Activated naive CD4-positive, alpha-beta T cell treated with anti-CD3 and anti-CD28 coated beads for 36 hours (primary cell): Measurements from ENCODE around the gene KLHL26. TPM values are rescaled to one million over a fixed set of nuclear protein-coding genes. Genes with fewer than 3 reads are reported as not detected.
"Not testable (repeated sequence)": the region's sequence is repeated elsewhere in the genome, so short reads cannot be mapped to it uniquely, and the experiment has no call there.

Experiments
- CTCF ChIA-PET: fragments of 350-600 bp; sonication (Branson Sonifier 250); formaldehyde crosslinking; loops from one replicate; lab custom pipeline; 2021; ENCODE audit warnings: antibody characterized with exemption; lab: Charles Lee
- DNase-seq: peaks from one replicate; pipeline ENCODE4 v3.0.0-alpha.2; 2020
- H3K27ac Mint-ChIP-seq: one replicate; pipeline ENCODE4 v1.8.0; 2021; ENCODE audit warnings: mild to moderate bottlenecking, mixed read lengths
- H3K27me3 Mint-ChIP-seq: one replicate; pipeline ENCODE4 v1.8.0; 2021; ENCODE audit warnings: low read depth, mixed read lengths
- H3K36me3 Mint-ChIP-seq: one replicate; pipeline ENCODE4 v1.8.0; 2021; ENCODE audit warnings: low read depth, mixed read lengths
- H3K4me1 Mint-ChIP-seq: one replicate; pipeline ENCODE4 v1.8.0; 2021; ENCODE audit warnings: low read depth, mixed read lengths
- H3K4me3 Mint-ChIP-seq: one replicate; pipeline ENCODE4 v1.8.0; 2021; ENCODE audit warnings: mild to moderate bottlenecking, moderate library complexity, mixed read lengths
- H3K9me3 Mint-ChIP-seq: one replicate; pipeline ENCODE4 v1.8.0; 2021; ENCODE audit warnings: mixed read lengths
- intact Hi-C: fragments of 100-400 bp; cut with micrococcal nuclease; formaldehyde crosslinking; loops from one replicate; pipeline ENCODE4 v1.15.1; 2023
- total RNA-seq, 2 experiments: library from RNA; stranded (reverse); gene quantifications; one replicate each; pipeline ENCODE4 v1.2.3, GENCODE V29; 2021

Gene KLHL26
- total RNA-seq, 2 experiments from 2014 or later: 8.9 to 12.0 TPM

DNA sequence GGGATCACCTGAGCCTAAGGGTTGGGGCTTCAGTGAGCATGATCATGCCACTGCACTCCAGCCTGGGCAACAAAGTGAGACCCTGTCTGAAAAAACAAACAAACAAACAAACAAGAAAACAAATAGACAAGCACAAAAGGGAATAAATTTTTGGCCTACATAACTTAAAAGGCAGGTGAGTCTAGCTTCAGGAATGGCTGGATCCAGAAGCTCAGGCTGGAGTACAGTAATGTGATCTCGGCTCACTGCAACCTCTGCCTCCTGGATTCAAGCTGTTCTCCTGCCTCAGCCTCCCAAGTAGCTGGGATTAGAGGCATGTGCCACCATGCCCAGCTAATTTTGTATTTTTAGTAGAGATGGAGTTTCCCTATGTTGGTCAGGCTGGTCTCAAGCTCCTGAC, 43.3 kb downstream of the KLHL26 start:
- H3K27ac Mint-ChIP-seq: not testable (repeated sequence)

DNA sequence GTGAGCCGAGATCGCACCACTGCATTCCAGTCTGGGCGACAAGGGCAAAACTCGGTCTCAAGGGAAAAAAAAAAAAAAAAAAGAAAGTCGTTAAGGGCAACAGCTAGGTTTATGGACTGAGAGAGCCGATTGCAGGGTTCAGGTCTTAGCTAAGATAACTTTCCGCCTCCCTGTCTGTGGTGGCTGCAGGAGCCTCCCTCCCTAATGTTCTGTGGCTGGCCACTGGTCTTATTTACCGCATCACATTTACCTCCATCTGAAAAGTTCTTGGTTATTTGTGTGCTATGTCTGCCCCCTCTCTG, 45.9 kb downstream of the KLHL26 start:
- Mint-ChIP-seq H3K36me3 (no peaks in the 10 kb centered on the region), H3K27ac (no peak overlapping the region), H3K27me3 (no peaks in the 10 kb centered on the region), H3K4me3 (peak overlapping the region; percentile 87), H3K4me1 (peaks cover 14% of the 10 kb centered on the region), H3K9me3 (no peaks in the 10 kb centered on the region)
- intact Hi-C loops: loop anchor here (1.0 to 5.0 kb wide), 3 partner anchors 46 to 149 kb away; partner anchors contain the start of genes KLHL26 and UPF1
- DNase-seq: no peak
- CTCF ChIA-PET: interaction anchor here (0.6 to 1.4 kb wide), 5 partner anchors 10 to 1071 kb away, joined by 3 to 7 read pairs (median 4); partner anchors contain the start of genes REX1BD and TMEM59L

More for the DNA sequence above, 43.3 kb downstream of the KLHL26 start:
- H3K36me3 Mint-ChIP-seq, DNase-seq, H3K9me3 Mint-ChIP-seq, H3K27me3 Mint-ChIP-seq, H3K4me3 Mint-ChIP-seq: not testable (repeated sequence)
- peaks cover 13% of the 10 kb centered on the region for H3K4me1 Mint-ChIP-seq
- intact Hi-C loops: loop anchor here (5.0 kb wide), 1 partner anchor 88 kb away; no protein-coding TSS in a partner anchor
- CTCF ChIA-PET: interaction anchor here (0.7 kb wide), 1 partner anchor 390 kb away, joined by 4 read pairs; no protein-coding TSS in a partner anchor

DNA sequence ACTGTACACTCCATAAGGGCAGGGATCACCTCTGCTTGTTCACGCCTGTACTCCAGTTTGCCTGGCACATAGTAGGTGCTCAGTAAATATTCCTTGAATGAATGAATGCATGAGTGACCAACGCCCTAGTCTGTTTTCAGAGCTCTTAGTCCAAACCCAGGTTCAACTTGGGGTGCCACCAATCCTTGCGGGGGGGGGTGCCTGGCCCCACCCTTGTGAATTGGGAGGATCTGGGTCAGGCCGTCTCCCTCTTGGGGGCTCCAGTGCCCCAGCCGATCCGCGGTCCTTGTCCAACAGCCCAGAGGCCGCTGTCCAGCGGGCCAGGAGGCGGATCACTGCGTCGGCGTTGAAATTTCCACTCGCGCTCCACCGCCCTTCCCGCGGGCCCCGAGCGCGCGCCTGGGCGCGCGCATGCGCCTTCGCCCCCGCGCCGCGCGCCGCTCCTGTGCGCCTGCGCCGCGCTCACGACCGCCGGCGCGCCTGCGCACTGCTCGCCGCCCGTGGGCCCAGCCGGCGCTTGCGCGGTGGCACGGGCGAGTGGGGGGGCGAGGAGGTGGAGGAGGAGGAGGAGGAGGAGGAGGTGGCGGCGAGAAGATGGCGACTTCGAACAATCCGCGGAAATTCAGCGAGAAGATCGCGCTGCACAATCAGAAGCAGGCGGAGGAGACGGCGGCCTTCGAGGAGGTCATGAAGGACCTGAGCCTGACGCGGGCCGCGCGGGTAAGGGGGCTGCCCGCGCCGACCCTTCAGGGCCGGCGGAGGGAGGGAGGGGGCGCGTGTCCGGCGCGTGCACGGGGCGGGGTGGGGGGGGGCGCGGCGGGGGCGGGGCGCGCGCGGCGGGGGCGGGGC, 46.5 kb downstream of the KLHL26 start, which contains the start of gene CRTC1:
Gene CRTC1 (plus strand): TSS at position 572 of the 849 bp plus-strand sequence. CDS start 23 bp downstream, at position 595.
- Mint-ChIP-seq H3K27me3 (no peaks in the 10 kb centered on the region), H3K9me3 (no peaks in the 10 kb centered on the region), H3K4me3 (peak within 1 kb of the TSS; percentile 87), H3K4me1 (peaks cover 18% of the 10 kb centered on the region), H3K27ac (peak within 1 kb of the TSS; percentile 84), H3K36me3 (no peaks in the 10 kb centered on the region)
- peak; percentile 94 for DNase-seq
- intact Hi-C loops: loop anchor here (1.0 to 5.0 kb wide), 3 partner anchors 47 to 148 kb away; partner anchors contain the start of genes KLHL26 and UPF1
- CTCF ChIA-PET: interaction anchor here (0.6 to 1.4 kb wide), 5 partner anchors 11 to 1072 kb away, joined by 3 to 7 read pairs (median 4); partner anchors contain the start of genes REX1BD and TMEM59L

DNA sequence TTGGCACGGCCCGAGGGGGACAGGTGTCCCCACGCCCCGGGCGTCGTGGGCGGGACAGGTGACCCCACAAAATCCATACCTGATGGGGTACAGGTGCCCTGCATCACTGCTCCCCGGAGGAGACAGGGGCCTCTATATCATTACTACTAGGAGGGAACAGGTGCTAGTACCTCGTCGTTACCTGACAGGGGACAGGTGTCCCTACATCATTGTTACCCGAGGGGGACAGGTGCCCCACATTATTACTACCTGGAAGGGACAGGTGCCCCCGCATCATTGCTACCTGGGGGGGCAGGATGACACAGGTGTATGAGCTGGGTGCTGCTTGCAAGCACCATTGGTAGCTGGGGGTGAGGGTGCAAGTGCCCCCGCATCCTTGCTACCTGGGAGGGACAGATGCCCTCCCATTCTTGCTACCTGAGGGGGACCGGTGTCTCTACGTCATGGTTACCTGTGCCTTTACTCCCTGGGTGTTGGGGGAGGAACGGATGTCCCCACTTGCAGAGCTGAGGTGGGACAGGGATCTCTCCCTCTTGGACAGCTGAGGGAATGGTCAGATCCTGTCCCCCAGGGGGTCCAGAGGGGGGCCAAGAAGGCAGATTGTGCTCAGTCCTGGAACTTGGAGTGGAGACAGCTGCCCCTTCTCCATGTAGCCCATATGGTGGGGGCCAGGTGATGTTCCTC, 47.3 kb downstream of the KLHL26 start:
- Mint-ChIP-seq H3K9me3 (no peaks in the 10 kb centered on the region), H3K4me3 (peak overlapping the region; percentile 67)
- intact Hi-C loops: loop anchor here (1.0 to 5.0 kb wide), 3 partner anchors 47 to 147 kb away; partner anchors contain the start of genes KLHL26 and UPF1

DNA sequence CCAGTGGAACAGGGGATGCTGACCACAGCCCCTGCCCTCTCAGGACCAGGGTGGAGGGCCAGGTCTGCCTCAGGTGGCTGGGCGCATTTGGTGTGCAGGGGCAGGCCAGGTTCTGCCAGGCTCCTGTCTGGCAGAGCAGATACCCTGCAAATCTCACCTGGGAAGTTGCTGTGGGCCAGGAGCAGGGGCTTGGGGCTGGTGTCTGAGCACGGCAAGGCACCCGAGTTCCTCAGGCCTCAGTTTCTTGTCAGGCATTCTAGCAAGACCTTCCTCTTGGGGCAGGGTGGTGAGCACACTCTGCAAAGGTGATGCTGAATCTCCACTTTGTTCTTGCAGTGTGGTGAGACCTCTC, 47.8 kb downstream of the KLHL26 start:
- peak overlapping the region; percentile 67 for H3K4me3 Mint-ChIP-seq
- H3K27ac Mint-ChIP-seq: no peak overlapping the region
- H3K9me3 Mint-ChIP-seq: no peaks in the 10 kb centered on the region
- H3K27me3 Mint-ChIP-seq: no peaks in the 10 kb centered on the region
- H3K36me3 Mint-ChIP-seq: no peaks in the 10 kb centered on the region
- peaks cover 18% of the 10 kb centered on the region for H3K4me1 Mint-ChIP-seq
- CTCF ChIA-PET: no interaction called here
- intact Hi-C loops: loop anchor here (5.0 kb wide), 1 partner anchor 92 kb away; no protein-coding TSS in a partner anchor
- DNase-seq: no peak

More for the DNA sequence above, 47.3 kb downstream of the KLHL26 start:
- Mint-ChIP-seq H3K27ac (no peak overlapping the region), H3K36me3 (no peaks in the 10 kb centered on the region), H3K27me3 (no peaks in the 10 kb centered on the region), H3K4me1 (peaks cover 18% of the 10 kb centered on the region)
- CTCF ChIA-PET: no interaction called here
- DNase-seq: no peak

DNA sequence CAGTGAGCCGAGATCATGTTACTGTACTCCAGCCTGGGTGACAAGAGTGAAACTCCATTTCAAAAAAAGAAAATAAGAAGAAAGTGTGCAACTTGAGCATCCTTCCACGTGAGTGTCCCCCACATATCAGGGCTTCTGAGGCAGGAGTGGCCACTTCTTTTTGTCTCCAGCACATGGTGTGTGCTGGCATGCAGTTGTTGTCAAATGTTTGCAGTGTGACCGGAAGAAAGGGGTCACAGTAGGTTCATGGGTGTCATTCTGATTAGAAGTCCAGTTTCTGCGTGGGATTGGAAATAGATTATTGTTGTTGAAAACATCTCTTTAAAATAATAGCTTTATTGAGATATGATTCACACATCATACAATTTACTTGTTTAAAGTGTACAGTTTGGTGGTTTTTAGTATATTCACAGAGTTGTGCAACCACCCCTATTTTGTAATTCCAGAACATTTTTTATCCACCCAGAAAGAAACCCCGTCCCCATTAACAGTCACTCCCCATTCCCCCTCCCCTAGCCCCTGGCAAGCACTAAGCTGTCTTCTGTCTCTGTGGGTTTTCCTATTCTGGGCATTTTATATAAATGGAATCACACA, 48.9 kb downstream of the KLHL26 start:
- Mint-ChIP-seq H3K9me3 (no peaks in the 10 kb centered on the region), H3K36me3 (no peaks in the 10 kb centered on the region), H3K27me3 (no peaks in the 10 kb centered on the region), H3K4me1 (peaks cover 19% of the 10 kb centered on the region), H3K27ac (no peak overlapping the region), H3K4me3 (no peak overlapping the region)
- CTCF ChIA-PET: interaction anchor here (0.7 kb wide), 1 partner anchor 761 kb away, joined by 3 read pairs; no protein-coding TSS in a partner anchor
- intact Hi-C loops: no loop called here
- DNase-seq: no peak

DNA sequence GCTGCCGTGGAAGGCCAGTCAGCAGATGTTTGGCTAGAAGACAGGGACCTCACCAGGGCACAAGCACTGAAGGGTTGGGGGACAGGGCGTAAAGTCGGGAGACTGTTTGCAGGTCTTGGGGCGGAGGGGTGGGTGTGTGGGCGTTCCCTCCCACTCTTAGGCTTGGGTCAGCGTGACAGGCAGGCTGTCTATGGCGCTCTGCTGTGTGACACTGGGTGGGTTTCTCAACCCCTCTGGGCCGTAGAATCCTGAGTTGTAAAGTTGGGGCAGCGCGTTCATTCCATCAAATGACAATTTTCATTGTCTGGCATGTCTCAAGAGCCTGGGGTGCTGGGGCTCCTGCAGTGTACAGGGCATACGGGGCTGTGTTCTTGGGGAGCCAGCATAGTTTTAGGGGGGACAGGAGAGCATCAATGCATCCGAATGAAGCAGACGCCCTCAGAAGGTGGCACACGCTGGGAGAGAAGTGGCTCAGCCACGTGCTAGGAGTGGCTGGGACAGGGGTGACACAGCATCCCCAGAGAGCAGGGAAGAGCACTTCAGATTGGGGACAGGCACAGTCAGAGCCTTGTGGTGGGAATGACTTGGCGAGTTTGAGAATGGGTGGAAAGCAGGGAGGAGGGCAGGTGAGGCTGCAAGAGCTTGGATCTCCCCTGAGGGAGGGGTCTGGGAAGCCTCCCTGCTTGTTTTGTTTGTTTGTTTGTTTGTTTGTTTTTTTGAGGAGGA, 51.1 kb downstream of the KLHL26 start:
- Mint-ChIP-seq H3K36me3 (no peaks in the 10 kb centered on the region), H3K4me3 (no peak overlapping the region), H3K4me1 (peaks cover 16% of the 10 kb centered on the region), H3K27ac (no peak overlapping the region), H3K9me3 (no peaks in the 10 kb centered on the region), H3K27me3 (no peaks in the 10 kb centered on the region)
- CTCF ChIA-PET: no interaction called here
- no peak for DNase-seq
- intact Hi-C loops: no loop called here

DNA sequence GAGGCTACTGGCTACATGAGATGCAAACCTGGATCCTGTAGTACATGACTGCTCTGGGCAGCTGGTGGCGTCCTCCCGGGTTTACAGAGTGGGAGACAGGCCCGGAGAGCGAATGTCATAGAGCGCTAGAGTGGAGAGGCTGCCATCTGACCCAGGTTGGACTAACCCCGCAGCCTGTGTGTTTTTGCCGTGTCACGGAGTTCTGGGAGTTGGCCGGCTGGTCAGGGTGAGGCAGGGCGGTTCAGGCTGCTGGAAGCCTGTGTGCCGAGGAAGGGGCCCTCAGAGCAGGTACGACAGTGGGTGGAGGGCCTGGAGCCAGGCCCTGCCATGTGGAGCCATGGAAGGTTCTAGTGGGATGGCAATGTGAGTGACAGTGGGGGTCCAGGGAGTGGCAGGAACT, 59.2 kb downstream of the KLHL26 start:
- Mint-ChIP-seq H3K4me3 (no peak overlapping the region), H3K4me1 (peaks cover 40% of the 10 kb centered on the region), H3K36me3 (no peaks in the 10 kb centered on the region), H3K27ac (no peak overlapping the region), H3K27me3 (no peaks in the 10 kb centered on the region), H3K9me3 (no peaks in the 10 kb centered on the region)
- DNase-seq: no peak
- CTCF ChIA-PET: no interaction called here
- intact Hi-C loops: no loop called here

DNA sequence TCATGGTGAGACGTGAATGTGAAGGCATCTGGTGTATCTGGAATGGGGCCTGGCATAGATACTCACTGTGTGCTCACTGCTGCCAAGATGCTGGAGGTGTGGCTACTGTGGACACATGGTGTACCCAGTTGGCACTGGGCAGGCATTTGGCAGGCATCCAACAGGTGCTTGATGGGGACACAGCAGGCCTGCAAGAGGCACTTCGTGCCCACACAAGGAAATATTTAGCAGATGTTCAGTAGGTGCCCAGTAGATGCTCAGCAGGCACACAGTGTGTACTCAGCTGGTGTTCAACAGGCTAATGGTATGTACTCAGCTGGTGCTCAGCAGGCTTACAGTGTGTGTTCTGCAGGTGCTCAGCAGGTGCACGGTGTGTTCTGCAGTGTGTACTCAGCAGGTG, 60.9 kb downstream of the KLHL26 start:
- intact Hi-C loops: no loop called here
- Mint-ChIP-seq H3K4me1 (peaks cover 43% of the 10 kb centered on the region), H3K27me3 (no peaks in the 10 kb centered on the region), H3K36me3 (no peaks in the 10 kb centered on the region), H3K9me3 (no peaks in the 10 kb centered on the region), H3K27ac (no peak overlapping the region), H3K4me3 (no peak overlapping the region)
- DNase-seq: no peak
- CTCF ChIA-PET: no interaction called here

DNA sequence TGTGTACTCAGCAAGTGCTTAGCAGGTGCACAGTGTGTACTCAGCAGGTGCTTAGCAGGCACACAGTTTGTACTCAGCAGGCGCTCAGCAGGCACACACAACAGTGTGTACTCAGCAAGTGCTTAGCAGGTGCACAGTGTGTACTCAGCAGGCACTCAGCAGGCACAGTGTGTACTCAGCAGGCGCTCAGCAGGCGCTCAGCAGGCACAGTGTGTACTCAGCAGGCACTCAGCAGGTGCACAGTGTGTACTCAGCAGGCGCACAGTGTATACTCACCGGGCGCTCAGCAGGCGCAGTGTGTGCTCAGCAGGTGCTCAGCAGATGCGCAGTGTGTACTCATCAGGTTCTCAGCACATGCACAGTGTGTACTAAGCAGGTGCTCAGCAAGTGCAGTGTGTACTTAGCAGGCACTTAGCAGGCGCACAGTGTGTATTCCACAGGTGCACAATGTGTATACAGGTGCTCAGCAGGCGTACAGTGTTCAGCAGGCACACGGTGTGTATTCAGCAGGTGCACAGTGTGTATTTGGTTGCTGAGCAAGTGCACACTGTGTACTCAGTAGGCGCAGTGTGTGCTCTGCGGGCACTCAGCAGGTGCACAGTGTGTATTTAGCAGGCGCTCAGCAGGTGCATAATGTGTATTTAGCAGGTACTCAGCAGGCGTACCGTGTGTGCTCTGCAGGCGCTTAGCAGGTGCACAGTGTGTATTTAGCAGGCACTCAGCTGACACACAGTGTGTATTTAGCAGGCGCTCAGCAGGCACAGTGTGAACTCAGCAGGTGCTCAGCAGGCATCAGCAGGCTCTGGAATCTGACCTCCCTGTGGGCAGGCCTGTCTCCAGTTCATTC, 61.7 kb downstream of the KLHL26 start:
- H3K4me3 Mint-ChIP-seq: no peak overlapping the region
- DNase-seq: no peak
- H3K9me3 Mint-ChIP-seq: no peaks in the 10 kb centered on the region
- intact Hi-C loops: no loop called here
- H3K27ac Mint-ChIP-seq: no peak overlapping the region
- H3K36me3 Mint-ChIP-seq: no peaks in the 10 kb centered on the region
- CTCF ChIA-PET: interaction anchor here (1.0 kb wide), 1 partner anchor 26 kb away, joined by 3 read pairs; no protein-coding TSS in a partner anchor
- H3K4me1 Mint-ChIP-seq: peaks cover 43% of the 10 kb centered on the region
- no peaks in the 10 kb centered on the region for H3K27me3 Mint-ChIP-seq
